ENCODE results near the gene WDR35.
A peak's percentile ranks its signal among the peaks of the same experiment; 100 is the strongest.
"Not testable (repeated sequence)": the region's sequence is repeated elsewhere in the genome, so short reads cannot be mapped to it uniquely, and the experiment has no call there.

Gene WDR35

DNA sequence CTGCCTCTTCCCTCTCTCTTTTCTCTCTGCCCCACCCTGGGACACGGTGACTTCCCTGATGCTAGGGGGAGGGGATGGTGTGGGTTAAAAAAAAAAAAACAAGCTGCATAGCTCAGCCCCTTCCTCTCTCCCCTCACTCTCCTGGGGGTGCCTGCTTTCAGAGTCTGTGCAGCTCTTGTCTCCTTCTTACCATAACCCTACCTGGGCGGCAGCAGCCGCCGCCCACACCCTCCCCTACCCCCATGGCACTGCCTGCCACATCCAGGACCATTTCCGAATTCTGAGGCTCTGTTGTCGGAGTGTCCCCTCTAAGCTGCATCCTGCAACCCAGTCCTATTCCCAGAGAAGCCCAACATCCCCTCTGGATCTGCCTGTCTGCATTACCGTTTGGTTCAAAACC is 104.1 kb downstream of the WDR35 start:
- Histone ChIP-seq H3K4me2 (ENCODE audit: low read length) (peak overlapping the region; percentile 67), H3K36me3 (ENCODE audit: insufficient read depth, low read length) (no peaks in the 10 kb centered on the region)

DNA sequence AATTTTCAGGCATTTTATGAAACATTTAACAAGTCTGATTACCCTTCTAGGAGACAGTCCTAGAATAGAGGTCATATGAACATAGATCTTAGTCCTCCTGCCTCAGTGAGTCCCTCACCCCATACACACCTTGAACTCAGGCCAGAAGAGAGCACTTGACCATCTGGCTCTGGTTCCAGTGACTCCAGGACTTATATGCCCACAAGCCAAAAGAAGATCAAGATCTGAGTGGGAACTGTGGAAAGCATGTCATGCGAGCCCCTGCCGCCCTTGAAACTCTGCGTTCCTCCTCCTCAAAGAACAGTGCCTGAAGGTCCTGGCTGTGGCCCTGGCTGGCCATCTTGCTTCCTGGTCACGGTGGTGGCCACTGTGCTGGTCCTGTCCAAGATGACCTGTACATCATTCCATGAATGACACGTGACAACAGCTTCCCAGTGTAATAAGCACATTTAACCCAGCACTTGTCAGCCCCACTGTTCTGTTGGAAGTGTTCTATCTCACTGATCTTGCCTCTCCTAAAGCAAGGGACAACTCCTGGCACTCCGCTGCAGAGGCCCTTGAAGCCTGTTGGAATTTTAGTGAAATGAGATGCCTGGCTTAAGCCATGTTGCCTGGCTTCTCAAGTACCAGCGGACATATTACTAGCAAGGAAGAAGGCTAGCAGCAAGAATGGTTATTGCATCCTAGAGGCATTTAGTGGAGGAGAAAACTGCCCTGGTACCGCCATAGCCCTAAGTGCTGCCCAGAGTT is 105.8 kb downstream of the WDR35 start:
- Histone ChIP-seq H3K36me3 (ENCODE audit: insufficient read depth, low read length) (no peaks in the 10 kb centered on the region), H3K4me3 (ENCODE audit: low read length) (no peak overlapping the region), H3K9me3 (replicated peaks; ENCODE audit: low read length) (no peaks in the 10 kb centered on the region), H3K4me1 (ENCODE audit: control insufficient read depth, insufficient read depth, low read length) (peaks cover 13% of the 10 kb centered on the region), H3K27me3 (ENCODE audit: control insufficient read depth, insufficient read depth, low read length) (no peaks in the 10 kb centered on the region), H3K9ac (ENCODE audit: low read depth, low read length) (no peak overlapping the region), H3K4me2 (ENCODE audit: low read length) (no peak overlapping the region)

More for the DNA sequence above, 104.1 kb downstream of the WDR35 start:
- H3K9me3 ChIP-seq (replicated peaks; ENCODE audit: low read length), result no peaks in the 10 kb centered on the region
- H3K9ac ChIP-seq (ENCODE audit: low read depth, low read length), result no peak overlapping the region
- peaks cover 13% of the 10 kb centered on the region for H3K4me1 ChIP-seq (ENCODE audit: control insufficient read depth, insufficient read depth, low read length)
- no peaks in the 10 kb centered on the region for H3K27me3 ChIP-seq (ENCODE audit: control insufficient read depth, insufficient read depth, low read length)
- H3K4me3 ChIP-seq (ENCODE audit: low read length), result no peak overlapping the region

DNA sequence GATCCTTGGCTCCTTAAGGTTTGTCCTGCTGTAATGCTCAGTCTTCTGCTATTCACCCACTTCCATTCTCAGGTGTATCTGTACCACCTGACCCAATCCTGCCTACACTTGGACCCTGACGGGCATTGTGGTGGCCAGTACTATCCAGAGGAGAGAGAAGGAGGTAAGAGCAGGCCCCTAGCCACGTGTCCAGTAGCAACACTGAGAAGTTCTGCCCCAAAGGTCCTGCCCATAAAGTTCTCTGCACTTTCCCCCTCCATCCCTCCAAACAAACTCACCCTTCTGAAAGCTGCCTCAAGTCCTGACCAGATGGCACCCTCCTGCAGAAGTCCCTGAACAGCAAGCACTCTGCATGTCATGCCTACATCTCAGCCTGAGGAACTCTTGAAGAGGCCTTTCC is 106.4 kb downstream of the WDR35 start:
- Histone ChIP-seq H3K4me2 (ENCODE audit: low read length) (no peak overlapping the region), H3K27me3 (ENCODE audit: control insufficient read depth, insufficient read depth, low read length) (no peaks in the 10 kb centered on the region), H3K36me3 (ENCODE audit: insufficient read depth, low read length) (no peaks in the 10 kb centered on the region), H3K9me3 (replicated peaks; ENCODE audit: low read length) (no peaks in the 10 kb centered on the region), H3K9ac (ENCODE audit: low read depth, low read length) (no peak overlapping the region), H3K4me1 (ENCODE audit: control insufficient read depth, insufficient read depth, low read length) (peaks cover 13% of the 10 kb centered on the region), H3K4me3 (ENCODE audit: low read length) (no peak overlapping the region)

DNA sequence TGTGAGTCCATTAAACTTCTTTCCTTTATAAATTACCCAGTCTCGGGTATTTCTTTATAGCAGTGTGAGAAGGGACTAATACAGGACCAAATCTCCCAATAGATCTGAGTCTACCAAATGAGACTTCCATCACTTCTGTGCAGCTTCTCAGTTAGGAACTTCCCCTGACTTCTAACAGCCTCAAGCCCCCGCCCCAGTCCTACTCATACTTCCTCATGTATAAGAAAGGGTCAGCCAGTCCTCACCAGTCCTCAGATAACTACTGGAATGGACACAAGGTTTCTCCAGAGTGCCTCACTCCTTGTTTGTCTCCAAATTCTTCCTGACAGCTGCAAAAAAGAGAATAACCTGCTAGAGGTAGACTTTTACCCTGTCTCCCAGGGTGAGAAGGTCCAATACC is 107.6 kb downstream of the WDR35 start:
- Histone ChIP-seq H3K4me1 (ENCODE audit: control insufficient read depth, insufficient read depth, low read length) (peaks cover 13% of the 10 kb centered on the region), H3K36me3 (ENCODE audit: insufficient read depth, low read length) (no peaks in the 10 kb centered on the region), H3K9me3 (replicated peaks; ENCODE audit: low read length) (no peaks in the 10 kb centered on the region), H3K4me3 (ENCODE audit: low read length) (no peak overlapping the region), H3K4me2 (ENCODE audit: low read length) (no peak overlapping the region), H3K27me3 (ENCODE audit: control insufficient read depth, insufficient read depth, low read length) (no peaks in the 10 kb centered on the region), H3K9ac (ENCODE audit: low read depth, low read length) (no peak overlapping the region)

DNA sequence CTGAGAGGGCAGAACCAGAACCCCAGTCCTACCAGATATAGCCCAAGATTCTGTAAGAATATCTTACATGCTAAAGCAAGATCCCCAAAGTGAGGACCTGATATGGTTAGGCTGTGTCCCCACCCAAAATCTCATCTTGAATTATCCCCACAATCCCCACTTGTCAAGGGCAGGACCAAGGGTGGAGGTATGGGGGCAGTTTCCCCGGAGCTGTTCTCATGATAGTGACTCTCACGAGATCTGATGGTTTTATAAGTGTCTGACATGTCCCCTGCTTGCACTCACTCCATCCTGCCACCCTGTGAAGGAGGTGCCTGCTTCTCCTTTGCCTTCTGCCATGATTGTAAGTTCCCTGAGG is 108.0 kb downstream of the WDR35 start:
- H3K36me3 ChIP-seq (ENCODE audit: insufficient read depth, low read length), result no peaks in the 10 kb centered on the region
- no peak overlapping the region for H3K4me3 ChIP-seq (ENCODE audit: low read length)
- no peaks in the 10 kb centered on the region for H3K9me3 ChIP-seq (replicated peaks; ENCODE audit: low read length)
- no peak overlapping the region for H3K9ac ChIP-seq (ENCODE audit: low read depth, low read length)
- no peaks in the 10 kb centered on the region for H3K27me3 ChIP-seq (ENCODE audit: control insufficient read depth, insufficient read depth, low read length)
- peaks cover 11% of the 10 kb centered on the region for H3K4me1 ChIP-seq (ENCODE audit: control insufficient read depth, insufficient read depth, low read length)
- H3K4me2 ChIP-seq (ENCODE audit: low read length), result no peak overlapping the region

DNA sequence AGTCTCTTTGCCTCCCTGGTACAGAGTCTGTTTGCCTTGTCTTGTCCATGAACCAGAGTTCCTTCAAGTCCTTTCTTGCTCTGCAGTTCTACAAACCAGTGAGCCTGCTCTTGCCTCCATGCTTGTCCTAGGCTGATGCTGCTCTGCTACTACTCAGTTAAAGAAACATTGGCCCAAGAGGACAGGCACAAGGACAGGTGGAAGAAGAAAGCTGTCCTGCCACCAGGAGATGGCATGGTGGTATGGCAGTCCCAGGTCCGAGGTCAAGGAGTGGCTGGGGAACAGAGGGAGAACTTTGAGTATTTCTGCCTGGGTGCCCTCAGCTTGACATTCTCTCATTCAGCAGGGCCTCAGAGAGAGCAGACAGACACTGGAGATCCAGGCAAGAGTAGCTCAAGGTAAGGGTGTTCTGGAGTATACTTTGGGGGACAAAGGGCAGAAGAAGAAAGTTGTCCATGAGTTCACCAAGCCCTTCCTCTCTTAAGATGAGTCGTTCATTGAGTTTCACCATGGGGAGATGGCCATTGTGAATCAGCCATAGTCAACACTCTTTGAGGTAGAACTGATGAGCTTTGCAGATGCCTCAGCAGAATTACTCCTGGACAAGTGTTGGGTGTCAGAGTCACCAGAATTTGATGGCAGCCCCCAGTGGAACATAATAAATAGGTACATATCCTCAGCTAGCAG is 108.5 kb downstream of the WDR35 start:
- Histone ChIP-seq H3K9ac (ENCODE audit: low read depth, low read length) (no peak overlapping the region), H3K4me3 (ENCODE audit: low read length) (no peak overlapping the region), H3K4me2 (ENCODE audit: low read length) (no peak overlapping the region), H3K9me3 (replicated peaks; ENCODE audit: low read length) (no peaks in the 10 kb centered on the region), H3K27me3 (ENCODE audit: control insufficient read depth, insufficient read depth, low read length) (no peaks in the 10 kb centered on the region), H3K4me1 (ENCODE audit: control insufficient read depth, insufficient read depth, low read length) (peaks cover 6% of the 10 kb centered on the region), H3K36me3 (ENCODE audit: insufficient read depth, low read length) (no peaks in the 10 kb centered on the region)

DNA sequence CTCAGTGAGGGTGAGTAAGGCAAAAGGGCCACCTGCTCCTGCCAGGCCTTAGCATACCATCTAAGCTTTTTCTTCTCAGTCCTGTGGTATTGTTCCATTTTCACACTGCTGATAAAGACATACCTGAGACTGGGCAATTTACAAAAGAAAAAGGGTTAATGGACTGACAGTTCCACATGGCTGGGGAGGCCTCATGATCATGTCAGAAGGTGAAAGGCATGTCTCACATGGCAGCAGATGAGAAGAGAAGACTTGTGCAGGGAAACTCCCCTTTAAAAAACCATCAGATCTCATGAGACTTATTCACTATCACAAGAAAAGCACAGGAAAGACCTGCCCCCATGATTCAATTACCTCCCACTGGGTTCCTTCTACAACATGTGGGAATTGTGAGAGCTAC is 109.7 kb downstream of the WDR35 start:
- H3K9me3 ChIP-seq (replicated peaks; ENCODE audit: low read length), result not testable (repeated sequence)

DNA sequence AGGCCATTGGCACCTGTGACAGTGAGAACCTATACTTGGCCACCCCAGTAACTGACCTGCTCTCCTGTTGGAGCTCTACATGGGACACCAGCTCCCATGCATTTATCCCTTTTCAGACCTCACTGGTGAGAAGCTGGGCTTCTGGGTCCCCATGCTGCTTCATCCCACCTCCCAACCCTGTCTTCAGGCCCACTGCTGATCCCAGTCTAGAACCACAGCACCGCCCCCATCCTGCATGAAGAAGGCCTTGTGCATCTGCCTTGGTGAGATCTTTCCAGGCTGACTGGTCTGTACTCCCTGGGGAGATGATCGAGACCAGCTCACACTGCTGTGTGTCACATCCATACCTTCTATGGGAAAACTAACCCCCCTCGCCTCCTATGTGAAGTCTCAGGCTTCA is 110.8 kb downstream of the WDR35 start:
- H3K36me3 ChIP-seq (ENCODE audit: insufficient read depth, low read length), result no peaks in the 10 kb centered on the region
- no peaks in the 10 kb centered on the region for H3K4me1 ChIP-seq (ENCODE audit: control insufficient read depth, insufficient read depth, low read length)
- no peaks in the 10 kb centered on the region for H3K27me3 ChIP-seq (ENCODE audit: control insufficient read depth, insufficient read depth, low read length)
- H3K4me2 ChIP-seq (ENCODE audit: low read length), result no peak overlapping the region
- H3K9ac ChIP-seq (ENCODE audit: low read depth, low read length), result no peak overlapping the region
- no peak overlapping the region for H3K4me3 ChIP-seq (ENCODE audit: low read length)
- no peaks in the 10 kb centered on the region for H3K9me3 ChIP-seq (replicated peaks; ENCODE audit: low read length)

More for the DNA sequence above, 109.7 kb downstream of the WDR35 start:
- not testable (repeated sequence) for H3K4me3 ChIP-seq (ENCODE audit: low read length); H3K27me3 ChIP-seq (ENCODE audit: control insufficient read depth, insufficient read depth, low read length); H3K4me1 ChIP-seq (ENCODE audit: control insufficient read depth, insufficient read depth, low read length); H3K4me2 ChIP-seq (ENCODE audit: low read length); H3K9ac ChIP-seq (ENCODE audit: low read depth, low read length); H3K36me3 ChIP-seq (ENCODE audit: insufficient read depth, low read length)

DNA sequence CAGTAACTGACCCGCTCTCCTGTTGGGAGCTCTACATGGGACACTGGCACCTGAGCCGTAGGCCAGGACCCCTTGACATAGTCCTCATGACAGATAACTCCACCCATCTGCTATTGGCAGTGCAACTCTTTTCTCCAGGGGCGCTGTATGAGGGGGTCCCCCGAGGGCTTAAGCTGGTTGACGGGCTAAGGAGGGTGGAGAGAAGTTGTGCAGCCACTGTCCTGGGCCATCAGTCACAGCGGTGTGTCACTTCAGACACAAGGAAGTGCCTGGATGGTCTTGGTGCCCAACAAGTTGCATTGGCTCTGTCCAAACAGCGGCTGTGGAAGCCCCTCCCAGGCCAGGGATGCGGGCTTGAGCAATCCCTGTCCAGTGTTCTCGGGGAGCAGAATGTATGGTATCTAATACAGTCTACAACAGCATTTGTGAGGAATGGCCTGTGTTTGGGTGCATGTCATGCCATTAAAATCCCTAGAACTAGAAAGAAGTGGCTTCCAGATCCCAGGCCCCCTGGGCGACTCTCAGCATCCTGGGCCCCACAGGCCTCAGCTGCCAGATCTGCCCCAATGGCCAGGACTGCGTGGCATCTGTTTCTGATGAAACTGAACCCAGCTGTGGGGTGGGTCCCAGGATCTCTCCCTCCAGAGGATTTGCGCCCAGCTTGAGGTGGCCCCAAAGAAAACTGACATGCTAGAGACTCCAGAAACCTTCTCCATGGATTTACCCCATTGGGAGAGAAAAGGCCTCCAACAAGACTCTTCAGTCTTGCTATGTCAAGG is 111.4 kb downstream of the WDR35 start:
- Histone ChIP-seq H3K27me3 (ENCODE audit: control insufficient read depth, insufficient read depth, low read length) (no peaks in the 10 kb centered on the region), H3K4me3 (ENCODE audit: low read length) (no peak overlapping the region), H3K9ac (ENCODE audit: low read depth, low read length) (no peak overlapping the region)

DNA sequence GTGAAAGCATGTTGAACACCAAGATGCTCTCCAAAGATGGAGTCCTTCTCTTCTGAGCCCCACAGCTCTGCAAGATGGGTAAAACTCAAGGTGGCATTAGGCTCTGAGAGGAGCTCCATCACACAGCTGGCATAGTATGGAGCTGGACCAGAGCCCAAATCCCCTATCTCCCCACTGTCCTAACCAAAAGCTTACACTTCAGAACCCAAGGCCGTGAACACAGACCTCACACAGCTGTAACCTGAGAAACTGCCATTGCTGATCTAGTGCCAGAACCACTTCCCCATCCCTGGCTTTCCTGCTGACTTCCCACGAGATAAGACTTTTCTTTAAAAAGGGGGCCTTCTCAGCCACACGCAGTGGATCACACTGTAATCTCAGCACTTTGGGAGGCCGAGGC is 113.2 kb downstream of the WDR35 start:
- Histone ChIP-seq H3K9ac (ENCODE audit: low read depth, low read length) (no peak overlapping the region), H3K36me3 (ENCODE audit: insufficient read depth, low read length) (no peaks in the 10 kb centered on the region), H3K4me1 (ENCODE audit: control insufficient read depth, insufficient read depth, low read length) (no peaks in the 10 kb centered on the region), H3K4me3 (ENCODE audit: low read length) (no peak overlapping the region), H3K4me2 (ENCODE audit: low read length) (no peak overlapping the region), H3K27me3 (ENCODE audit: control insufficient read depth, insufficient read depth, low read length) (no peaks in the 10 kb centered on the region), H3K9me3 (replicated peaks; ENCODE audit: low read length) (no peaks in the 10 kb centered on the region)

More for the DNA sequence above, 111.4 kb downstream of the WDR35 start:
- Histone ChIP-seq H3K36me3 (ENCODE audit: insufficient read depth, low read length) (no peaks in the 10 kb centered on the region), H3K4me2 (ENCODE audit: low read length) (no peak overlapping the region), H3K4me1 (ENCODE audit: control insufficient read depth, insufficient read depth, low read length) (no peaks in the 10 kb centered on the region), H3K9me3 (replicated peaks; ENCODE audit: low read length) (no peaks in the 10 kb centered on the region)

DNA sequence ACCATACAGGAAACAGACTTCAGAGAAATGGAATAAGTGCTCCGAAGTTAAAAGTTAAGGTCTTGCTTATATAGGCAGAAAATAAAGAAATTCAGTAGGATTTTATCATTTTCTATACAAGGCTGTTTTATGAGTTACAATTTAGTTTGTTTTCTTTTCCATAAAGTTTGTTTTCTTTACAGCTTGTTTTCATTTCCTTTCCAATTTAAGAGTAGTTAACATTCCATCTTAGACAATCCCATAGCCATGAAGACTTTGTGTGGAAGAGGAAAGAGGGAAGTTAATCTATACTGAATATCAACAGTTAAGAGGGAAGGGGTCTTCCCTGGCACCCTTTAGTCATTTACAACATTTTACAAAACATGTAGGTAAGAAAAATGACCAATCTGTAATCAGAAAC is 114.6 kb downstream of the WDR35 start:
- Histone ChIP-seq H3K4me1 (ENCODE audit: control insufficient read depth, insufficient read depth, low read length) (no peaks in the 10 kb centered on the region), H3K4me2 (ENCODE audit: low read length) (no peak overlapping the region), H3K36me3 (ENCODE audit: insufficient read depth, low read length) (no peaks in the 10 kb centered on the region)

More for the DNA sequence above, 114.6 kb downstream of the WDR35 start:
- Histone ChIP-seq H3K9ac (ENCODE audit: low read depth, low read length) (no peak overlapping the region), H3K27me3 (ENCODE audit: control insufficient read depth, insufficient read depth, low read length) (no peaks in the 10 kb centered on the region), H3K4me3 (ENCODE audit: low read length) (no peak overlapping the region), H3K9me3 (replicated peaks; ENCODE audit: low read length) (no peaks in the 10 kb centered on the region)

All from skeletal muscle satellite cell (primary cell).